Regular cardiac myocyte (primary cell): Measurements from ENCODE around the gene EIF1B. TPM values are rescaled to one million over a fixed set of nuclear protein-coding genes. Genes with fewer than 3 reads are reported as not detected.

Source experiments
- total RNA-seq: library from RNA; depleted of rRNA; stranded (reverse); fragments of >200 nt; gene quantifications from 2 replicates; pipeline ENCODE4 v1.2.3, GENCODE V29; 2014

Gene EIF1B
- 15.0 and 15.5 TPM in 2 replicates for total RNA-seq

GRCh38 chr3:40309418-40309924, at the start of gene EIF1B:
Gene EIF1B (plus strand): TSS chr3:40309707. CDS start chr3:40309942, 235 bp downstream.

Other genes starting within 250 kb of the EIF1B start
- gene ENTPD3, start 77.5 kb downstream of the EIF1B start, total RNA-seq: 0.19 and 0.28 TPM in 2 replicates
- 284 and 296 TPM in 2 replicates for gene RPL14, start 147.6 kb downstream of the EIF1B start, total RNA-seq
- gene ZNF619, start 167.4 kb downstream of the EIF1B start, total RNA-seq: 4.8 and 6.5 TPM in 2 replicates
- gene ZNF620, start 196.3 kb downstream of the EIF1B start, total RNA-seq: 1.7 and 1.9 TPM in 2 replicates
- gene ZNF621, start 215.3 kb downstream of the EIF1B start, total RNA-seq: 10.4 and 11.6 TPM in 2 replicates